NCI-H1105 treated with DMSO at 0.1 percent for 48 hours (cell line): Measurements from ENCODE around the gene SEC31B.
A peak's percentile ranks its signal among the peaks of the same experiment; 100 is the strongest.

Experiments used
- DNase-seq: peaks from one replicate; lab custom pipeline; 2025; lab: John Stamatoyannopoulos, UW

Gene SEC31B

DNA sequence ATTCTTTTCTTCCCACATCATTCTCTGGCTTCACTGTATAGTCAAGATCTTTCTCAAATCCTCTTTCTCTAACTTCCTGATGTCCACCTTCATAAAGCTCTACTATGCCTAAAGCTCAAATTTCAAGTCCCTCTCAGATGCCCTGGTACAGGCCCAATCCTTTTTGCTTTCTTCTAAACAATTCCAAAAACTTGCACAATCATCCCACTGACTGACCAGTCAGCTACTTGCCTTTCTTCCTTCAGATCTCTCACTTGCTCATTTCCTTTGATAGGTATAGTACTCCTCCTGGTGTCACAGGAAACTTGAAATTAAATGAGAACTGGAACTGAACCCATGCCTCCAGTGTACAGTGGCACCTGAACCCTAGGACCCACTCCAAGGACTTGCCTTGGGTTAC, 18.2 kb downstream of the SEC31B start:
- DNase-seq: no peak

DNA sequence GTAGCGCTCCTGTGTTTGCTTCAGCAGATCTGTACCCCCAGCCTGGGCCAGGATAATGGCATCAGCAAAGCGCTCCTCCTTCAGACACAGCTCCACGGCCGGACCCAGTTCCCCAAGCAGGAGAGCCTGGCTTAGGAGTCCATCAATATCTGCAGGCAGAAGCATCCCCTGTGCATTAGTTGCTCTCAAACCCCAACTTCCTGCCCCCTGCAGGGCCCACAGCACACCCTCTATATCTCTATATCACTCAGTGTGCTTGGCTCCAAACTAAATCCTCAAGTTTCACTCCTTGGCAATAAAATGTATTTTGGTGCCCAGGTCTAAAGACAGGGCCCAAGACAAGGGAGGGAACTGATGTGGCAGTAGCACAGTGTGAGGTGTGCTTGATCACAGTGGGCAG, 21.6 kb downstream of the SEC31B start:
- DNase-seq: no peak

DNA sequence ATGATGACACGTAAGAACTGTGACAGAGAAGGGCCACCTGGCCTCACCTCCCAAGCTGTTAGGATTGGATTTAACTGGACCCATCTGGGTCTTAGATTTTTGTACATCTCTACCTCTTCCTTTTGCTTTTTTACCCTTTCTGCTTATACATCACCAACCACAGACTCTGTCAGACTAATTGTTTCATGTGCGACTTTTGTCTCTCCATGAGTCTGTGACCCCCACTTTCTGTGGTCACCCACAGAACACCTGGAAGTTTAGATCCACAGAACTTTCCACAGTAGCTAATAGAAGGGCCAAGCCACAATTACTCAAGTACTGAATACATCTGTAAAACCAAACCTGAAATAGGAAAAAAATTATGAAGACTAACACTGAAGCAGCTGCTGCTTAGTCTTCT, 23.1 kb downstream of the SEC31B start:
- DNase-seq: no peak

DNA sequence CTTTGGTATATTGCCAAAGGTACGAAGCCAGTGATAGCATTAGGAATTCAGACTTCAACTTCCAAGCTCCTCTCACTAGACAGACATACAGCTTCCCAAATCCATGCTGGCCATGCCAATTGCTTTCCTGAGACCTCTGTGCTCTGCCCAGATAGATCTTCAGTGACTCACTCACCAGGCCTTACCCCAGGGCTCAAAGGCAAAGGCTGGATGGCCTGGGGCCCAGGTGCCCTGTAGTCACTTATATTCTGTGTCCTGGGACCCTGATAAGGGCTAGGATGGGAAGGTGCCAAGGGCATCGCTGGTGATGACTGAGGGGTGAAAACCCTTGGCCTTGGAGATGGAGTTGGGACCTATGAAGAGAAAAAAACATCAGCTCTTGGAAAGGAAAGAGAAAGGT, 29.1 kb downstream of the SEC31B start:
- DNase-seq: no peak

DNA sequence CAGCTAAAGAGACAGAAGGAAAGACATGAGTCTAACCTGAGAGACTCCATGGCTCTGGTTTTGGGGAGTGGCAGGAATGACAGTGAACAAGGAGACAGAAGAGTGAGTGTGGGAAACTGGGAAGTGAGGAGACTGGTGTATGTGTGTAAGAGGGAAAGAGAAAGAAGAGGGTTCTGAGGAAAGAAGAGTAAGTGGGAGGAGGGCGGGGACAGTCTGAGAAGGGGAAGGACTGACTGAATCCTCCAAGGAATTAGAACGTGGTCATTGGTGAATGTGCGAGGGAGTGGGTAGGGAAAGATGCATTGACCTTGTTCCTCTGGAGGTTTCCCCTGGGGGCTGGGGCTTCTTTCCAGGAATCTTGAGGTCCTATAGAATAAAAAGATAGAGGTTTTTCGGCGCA, 30.3 kb downstream of the SEC31B start:
- no peak for DNase-seq

DNA sequence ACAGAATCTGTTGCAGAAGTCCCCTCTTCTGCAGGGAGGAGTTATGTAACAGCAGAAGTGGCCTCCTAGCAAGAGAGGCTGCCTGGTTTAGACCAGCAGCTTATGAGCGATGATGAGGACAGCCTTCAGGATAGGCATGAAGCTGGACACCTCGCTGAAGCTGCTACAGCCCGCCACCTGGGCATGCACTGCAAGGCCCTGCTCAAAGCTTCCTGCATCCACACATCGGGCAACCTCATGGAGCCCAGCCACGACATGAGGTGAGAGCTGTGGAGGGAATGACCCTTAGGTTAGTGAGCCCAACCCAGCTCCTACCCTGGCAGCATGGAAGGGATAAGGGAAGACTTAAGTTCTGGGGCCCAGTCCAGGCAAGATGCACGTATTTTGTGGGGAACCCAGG, 32.1 kb downstream of the SEC31B start:
- DNase-seq: no peak

DNA sequence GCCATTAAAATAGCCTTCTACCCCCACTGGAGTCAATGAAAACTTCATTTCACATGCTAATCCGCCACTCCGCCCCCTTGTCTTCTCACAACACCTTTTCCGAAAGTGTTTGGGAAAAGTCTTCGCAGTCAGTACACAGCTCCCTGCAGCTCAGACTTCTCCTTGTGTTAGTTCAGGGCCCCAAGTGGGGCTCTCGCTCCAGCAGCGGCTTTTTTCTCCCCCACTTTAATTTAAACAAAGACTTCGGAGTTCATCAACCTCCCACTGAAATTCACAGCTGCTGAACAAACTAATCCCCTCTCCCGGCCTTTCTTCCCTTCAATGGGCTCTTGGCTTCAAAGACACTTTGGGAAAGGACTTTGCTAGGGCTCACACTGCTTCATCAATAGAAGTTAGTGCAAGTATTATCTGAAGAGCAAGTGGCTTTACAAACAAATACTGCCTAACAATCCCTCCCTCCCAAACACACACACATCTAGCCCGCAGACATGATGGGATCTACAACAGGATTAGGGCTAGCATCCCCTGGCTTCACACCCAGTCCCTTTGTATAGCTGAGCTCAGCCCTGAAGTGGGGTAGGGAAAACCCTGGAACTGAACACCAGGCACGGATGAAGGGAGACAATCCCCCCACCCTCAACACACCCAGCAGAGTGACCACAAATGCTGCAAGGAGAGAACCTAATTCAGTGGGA, 33.7 kb downstream of the SEC31B start:
- DNase-seq: no peak

DNA sequence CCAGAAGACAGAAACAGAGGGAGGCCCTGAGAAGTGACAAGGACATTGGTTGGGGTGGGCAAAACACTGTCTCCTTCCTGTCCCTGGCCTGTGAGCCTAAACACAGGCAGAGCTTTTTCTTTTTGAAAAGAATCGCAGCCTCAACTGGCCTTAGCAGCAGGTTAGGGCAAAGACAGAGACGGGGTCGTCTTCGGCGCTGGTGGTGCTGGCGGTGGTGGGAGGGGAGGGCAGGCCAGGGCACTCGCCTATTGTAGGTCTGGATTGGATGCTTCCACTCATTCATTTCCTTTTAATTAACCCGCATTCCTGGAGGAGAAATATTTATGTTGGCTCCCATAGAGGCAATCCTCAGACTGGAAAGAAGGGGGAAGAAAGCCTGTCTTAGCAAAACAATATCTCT, 34.3 kb downstream of the SEC31B start:
- no peak for DNase-seq

DNA sequence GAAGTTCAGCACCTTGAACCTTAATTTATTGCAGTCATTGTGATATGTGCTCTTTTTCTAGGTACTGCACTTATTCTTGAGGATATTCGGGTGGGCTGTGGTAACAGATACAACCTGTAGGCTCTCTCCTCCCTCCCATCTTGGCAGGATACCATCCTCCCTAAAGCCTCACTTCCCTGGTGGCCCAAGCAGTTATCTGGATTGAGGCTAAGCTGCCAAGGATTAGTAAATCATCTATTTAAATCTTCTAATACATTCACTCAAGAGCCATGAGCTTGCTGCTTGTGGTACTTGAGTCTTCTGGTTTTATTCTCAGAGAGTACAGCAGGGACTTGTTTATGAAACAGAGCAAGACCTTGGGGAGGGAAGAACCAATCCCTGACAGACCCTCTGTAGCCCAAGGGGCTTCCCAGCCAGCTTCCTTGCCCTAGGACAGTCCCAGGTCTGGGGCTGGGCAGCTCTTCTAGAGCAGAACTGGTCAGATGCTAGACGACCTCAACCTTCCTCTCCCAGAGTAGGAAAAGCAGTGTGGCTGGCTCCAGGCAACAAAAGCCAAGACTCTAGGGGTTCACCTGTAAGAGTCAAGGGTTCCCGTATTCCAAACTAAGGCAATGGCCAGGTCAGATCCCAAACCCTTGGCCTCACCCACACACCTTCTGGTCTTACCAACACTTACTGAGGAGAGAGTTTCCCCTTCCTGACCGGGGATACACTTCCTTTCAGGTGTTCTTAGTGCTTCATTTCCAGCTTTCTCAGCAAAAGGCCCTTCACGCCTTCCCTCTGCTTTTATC, 35.6 kb downstream of the SEC31B start:
- no peak for DNase-seq

DNA sequence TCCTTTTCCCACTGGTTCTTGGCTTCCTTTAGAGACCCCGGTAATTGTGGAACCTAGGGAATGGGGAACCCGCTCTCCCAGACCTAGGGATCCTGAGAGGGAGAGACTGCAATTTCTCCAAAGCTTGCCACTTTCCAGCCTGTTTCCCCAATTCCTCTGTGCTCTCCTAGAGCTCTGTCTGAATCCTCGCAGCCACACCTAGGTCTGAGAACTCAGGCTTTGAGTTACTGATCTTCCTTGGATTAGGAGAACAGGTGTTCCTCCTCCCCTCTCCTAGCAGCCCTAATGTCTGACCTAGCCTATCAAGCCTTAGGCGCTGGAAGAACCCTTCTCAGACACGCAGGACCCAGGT, 36.9 kb downstream of the SEC31B start:
- no peak for DNase-seq

DNA sequence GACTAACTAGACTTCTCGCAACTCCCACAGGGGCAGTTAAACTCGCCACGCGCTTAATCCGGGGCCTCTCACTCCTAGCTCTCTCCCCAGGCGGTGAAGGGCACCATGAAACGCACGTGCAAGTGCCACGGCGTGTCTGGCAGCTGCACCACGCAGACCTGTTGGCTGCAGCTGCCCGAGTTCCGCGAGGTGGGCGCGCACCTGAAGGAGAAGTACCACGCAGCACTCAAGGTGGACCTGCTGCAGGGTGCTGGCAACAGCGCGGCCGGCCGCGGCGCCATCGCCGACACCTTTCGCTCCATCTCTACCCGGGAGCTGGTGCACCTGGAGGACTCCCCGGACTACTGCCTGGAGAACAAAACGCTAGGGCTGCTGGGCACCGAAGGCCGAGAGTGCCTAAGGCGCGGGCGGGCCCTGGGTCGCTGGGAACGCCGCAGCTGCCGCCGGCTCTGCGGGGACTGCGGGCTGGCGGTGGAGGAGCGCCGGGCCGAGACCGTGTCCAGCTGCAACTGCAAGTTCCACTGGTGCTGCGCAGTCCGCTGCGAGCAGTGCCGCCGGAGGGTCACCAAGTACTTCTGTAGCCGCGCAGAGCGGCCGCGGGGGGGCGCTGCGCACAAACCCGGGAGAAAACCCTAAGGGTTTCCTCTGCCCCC, 37.4 kb downstream of the SEC31B start:
- DNase-seq: peak; percentile 57

DNA sequence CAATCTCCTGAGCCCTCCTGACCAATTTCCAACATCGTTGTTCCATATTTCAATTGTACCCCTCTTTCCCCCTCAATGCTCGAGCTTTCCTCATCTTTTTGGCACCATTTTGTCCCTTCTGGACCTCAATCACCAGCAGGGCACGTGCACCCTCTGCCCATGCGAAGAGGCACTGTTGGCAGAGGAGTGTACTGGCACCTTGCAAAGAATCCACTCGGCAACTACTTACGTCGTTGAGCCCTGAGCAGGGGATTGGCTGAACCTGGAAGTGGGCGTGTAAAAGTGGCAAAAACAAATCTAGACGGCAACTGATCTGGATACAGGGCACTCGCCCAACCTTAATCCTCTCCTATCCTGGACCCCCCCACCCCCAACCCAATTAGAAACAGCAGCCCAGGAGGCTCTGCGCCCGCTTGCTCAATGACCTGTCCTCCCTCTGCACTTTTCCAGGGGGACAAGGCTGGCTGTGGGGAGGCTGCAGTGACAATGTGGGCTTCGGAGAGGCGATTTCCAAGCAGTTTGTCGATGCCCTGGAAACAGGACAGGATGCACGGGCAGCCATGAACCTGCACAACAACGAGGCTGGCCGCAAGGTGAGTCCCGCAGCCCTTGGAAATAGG, 38.1 kb downstream of the SEC31B start:
- peak; percentile 80 for DNase-seq

DNA sequence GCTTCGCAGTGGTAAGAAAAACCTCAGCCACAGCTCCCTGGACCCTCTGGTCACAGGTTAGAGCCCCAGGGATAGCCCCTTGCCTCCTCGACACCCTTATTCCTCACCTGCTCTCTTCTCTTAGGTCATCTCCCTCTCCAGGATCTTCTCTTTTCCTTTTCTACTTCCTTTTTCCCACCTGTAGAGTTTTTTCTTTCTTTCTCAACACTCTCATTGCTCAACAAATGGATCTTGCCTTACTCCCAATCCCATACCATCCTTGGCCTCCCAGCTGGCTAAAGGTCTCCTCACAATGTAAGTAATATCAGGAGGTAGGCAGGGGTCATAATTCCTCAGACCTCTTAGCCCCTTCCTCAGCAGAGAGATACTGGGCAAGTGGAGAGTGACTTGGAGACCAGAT, 39.7 kb downstream of the SEC31B start:
- DNase-seq: no peak

DNA sequence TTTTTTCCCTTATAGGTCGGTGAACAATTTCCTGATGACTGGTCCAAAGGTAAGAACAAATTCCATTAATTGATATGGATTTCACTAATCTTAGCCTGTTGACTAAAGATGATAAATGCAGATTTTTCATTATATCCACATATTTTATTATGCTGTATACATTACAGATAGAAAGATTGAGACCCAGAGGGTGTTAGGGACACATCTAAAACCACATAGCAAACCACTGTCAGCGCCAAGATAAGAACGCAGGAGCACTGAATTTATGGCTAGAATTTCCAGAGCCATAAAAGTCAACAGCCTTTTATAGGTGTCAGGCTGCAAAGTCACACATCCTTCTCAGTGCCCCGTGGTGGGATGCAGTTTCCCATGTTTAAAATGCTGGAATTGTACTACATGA, 40.6 kb downstream of the SEC31B start:
- no peak for DNase-seq

DNA sequence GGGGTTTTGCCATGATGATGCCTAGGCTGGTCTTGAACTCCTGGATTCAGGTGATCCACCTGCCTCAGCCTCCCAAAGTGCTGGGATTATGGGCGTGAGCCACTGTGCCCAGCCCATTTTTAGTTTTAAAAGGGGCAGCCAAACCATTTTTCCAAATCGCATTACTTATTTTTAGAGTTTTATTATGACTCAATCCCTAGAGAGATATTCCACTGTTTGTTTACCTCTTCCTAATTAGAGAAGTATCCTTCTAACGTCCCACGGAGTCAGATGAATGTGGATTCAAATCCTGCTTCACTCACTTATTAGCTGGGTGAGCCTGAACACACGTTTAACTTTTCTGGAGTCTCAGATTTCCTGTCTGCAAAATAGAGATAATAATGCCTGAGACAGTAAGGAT, 41.7 kb downstream of the SEC31B start:
- DNase-seq: no peak

DNA sequence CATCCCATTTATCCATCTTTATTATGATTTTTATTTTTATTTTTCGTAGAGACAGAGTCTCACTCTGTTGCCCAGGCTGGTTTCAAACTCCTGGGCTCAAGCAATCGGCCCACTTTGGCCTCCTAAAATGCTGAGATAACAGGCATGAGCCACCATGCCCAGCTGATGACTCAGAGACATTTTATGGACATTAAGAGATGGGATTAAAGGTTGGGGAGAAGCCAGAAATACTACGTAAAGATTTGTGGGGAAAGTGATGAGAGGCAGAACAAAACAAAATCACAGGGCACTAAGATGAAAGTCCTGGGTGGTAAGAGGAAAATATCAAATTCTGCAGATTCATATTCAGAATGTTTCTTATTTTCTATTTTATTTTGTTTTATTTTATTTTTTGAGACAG, 49.3 kb downstream of the SEC31B start:
- no peak for DNase-seq

DNA sequence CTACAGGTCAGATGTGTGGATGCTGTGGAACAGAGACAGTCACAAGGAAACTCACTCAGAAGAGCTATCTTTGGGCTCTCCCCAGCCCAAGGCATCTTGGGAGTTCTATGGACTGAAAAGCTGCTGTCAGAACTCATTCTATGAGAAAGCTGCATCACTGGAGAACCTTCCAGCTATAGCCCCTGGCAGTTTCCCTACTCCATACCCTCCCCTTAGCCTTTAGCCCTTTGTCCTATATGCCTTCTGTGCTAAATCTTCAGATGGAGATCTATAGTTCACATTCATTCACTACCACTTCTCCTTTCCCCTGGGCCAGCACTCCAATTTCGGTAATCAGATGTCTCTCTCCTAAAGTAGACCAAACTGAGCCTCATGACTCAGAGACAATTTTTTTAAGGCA, 49.9 kb downstream of the SEC31B start:
- no peak for DNase-seq

DNA sequence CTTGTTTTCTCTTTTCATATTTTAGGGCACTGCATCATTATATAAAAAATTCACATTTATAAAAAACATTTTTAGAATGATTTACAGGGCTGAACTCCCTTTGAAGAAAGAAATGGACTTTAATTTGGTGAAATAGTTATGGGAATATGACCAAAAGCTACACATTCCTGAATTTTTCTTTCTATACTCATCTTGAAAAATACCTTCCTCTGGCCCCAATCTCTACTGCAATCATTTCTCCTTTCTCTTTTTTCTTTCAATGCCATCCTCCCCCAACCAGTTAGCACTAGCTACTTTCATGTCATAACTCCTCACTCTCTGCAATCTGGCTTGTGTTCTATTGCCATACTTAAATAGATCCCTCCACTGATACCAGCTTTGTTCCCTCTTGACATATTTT, 50.7 kb downstream of the SEC31B start:
- DNase-seq: no peak

DNA sequence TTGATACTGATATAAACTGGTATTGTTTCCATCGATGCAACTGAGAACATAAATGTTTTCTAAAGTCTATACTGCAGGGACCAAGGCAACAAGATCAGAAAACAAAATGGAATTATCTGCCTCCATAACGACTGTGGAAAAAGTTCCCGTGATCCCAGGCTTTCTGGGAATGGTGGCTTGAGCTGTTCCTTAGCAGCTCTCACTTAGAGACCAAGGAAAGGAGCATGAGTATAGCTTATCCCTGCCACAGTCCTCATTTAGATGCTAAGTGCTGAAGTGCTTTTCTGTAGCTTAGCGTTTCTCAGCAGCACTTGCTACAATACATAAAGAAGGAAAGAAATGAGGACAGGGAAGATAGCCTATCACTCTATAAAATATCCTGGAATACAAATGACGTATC, 51.3 kb downstream of the SEC31B start:
- no peak for DNase-seq

DNA sequence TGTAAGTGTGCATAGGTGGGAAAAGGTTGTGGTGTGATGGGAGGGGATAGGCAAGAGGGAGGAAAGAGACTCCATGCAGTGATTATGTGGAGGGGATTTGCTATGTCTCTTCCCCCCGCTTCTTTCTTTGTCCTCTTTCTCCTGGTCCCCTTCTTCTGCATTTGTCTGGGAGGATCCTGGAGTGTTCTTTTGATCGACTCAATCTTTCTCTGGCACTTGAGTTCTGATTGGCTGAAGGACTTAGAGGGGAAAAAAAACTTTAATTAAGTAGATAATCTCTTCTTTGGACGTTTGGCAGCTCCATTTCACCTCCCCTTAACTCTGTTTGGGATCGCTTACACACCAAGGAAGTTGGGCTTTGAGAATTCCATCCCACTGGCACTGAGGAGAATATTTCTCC, 57.0 kb downstream of the SEC31B start, which contains the start of gene WNT8B:
Gene WNT8B (plus strand): TSS at position 301 of the 400 bp plus-strand sequence. CDS start 160 bp downstream, outside the sequence.
- no peak for DNase-seq

DNA sequence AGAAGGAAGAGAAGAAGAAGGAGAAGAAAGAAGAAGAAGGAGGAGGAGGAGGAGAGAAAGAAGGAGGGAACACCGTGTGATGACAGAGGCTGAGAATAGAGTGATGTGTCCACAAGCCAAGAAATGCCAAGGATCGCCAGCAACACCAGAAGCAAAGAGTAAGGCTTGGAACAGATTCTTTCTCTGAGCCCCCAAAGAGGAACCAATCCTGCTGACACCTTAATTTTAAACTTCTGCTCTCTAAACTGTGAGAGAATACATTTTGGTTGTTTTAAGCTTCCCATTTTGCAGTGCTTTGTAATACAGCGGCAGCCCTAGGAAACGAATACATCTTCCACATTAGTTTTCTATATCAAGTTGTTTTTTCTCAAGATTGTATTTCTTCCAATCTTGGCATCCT, 70.7 kb downstream of the SEC31B start:
- no peak for DNase-seq

DNA sequence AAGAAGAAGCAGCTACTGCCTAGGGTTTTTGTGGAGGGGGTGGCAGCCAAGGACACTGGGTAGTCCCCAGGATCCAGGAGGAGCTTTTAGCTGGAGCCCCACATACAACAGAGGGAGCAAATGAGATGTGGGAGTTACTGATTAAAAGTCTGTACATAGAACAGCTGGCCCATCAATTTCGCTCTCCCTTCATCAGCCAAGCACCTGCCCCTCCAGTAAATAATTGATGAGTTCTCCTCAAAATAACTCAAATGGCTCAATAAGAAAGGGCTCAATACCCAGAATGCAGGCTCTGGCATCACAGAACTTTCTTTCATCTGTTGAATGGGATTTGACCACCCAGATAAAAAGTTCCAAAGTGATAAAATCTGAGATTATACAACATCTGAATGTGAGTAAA, 72.0 kb downstream of the SEC31B start:
- no peak for DNase-seq
